Osteoblast (primary cell): Measurements from ENCODE around the gene GSK3B. TPM values are rescaled to one million over a fixed set of nuclear protein-coding genes. Genes with fewer than 3 reads are reported as not detected.

Experiments
- DNase-seq: peaks from one replicate; pipeline ENCODE4 v3.0.0; 2011; ENCODE audit warnings: low spot score, mixed read lengths; ENCODE audit not compliant: insufficient read length; ENCODE audit errors: missing footprints
- H2AFZ ChIP-seq: 2 replicates; pipeline ENCODE4 v1.6.0; 2011; ENCODE audit warnings: mild to moderate bottlenecking, low read length
- H3K27ac ChIP-seq: 2 replicates; pipeline ENCODE4 v1.5.1; 2011; ENCODE audit warnings: mild to moderate bottlenecking, low read depth, low read length, moderate library complexity
- H3K27me3 ChIP-seq: 2 replicates; pipeline ENCODE4 v1.6.0; 2012; ENCODE audit warnings: mild to moderate bottlenecking, control low read depth, inconsistent platforms, low read length, moderate library complexity; ENCODE audit not compliant: insufficient read depth
- H3K36me3 ChIP-seq: 2 replicates; pipeline ENCODE4 v1.5.1; 2011; ENCODE audit warnings: mild to moderate bottlenecking, low read length, control low read depth, moderate library complexity; ENCODE audit not compliant: insufficient read depth
- H3K4me1 ChIP-seq: 2 replicates; pipeline ENCODE4 v1.5.1; 2011; ENCODE audit warnings: mild to moderate bottlenecking, low read length, control low read depth, moderate library complexity; ENCODE audit not compliant: insufficient read depth
- H3K4me2 ChIP-seq: 2 replicates; pipeline ENCODE4 v1.6.0; 2011; ENCODE audit warnings: mild to moderate bottlenecking, low read length; ENCODE audit not compliant: insufficient read depth
- H3K4me3 ChIP-seq: fragments of 200-600 bp; sonication (generic); 3 replicates; pipeline ENCODE4 v1.5.1; 2012; ENCODE audit warnings: mild to moderate bottlenecking, low read length, inconsistent platforms; ENCODE audit not compliant: insufficient read depth
- H3K79me2 ChIP-seq: 2 replicates; pipeline ENCODE4 v1.6.0; 2012; ENCODE audit warnings: mild to moderate bottlenecking, low read length, control low read depth, inconsistent platforms; ENCODE audit not compliant: insufficient read depth
- H3K9me3 ChIP-seq: 2 replicates; pipeline ENCODE4 v1.5.1; 2011; ENCODE audit warnings: low read depth, low read length, control low read depth
- H4K20me1 ChIP-seq: 2 replicates; pipeline ENCODE4 v1.6.0; 2012; ENCODE audit warnings: mild to moderate bottlenecking, low read length, control low read depth; ENCODE audit not compliant: insufficient read depth
- total RNA-seq: library from RNA; depleted of rRNA; stranded (reverse); fragments of >200 nt; gene quantifications from 2 replicates; pipeline ENCODE4 v1.2.3, GENCODE V29; 2012
- TF ChIP-seq, protein P1 (sequence below): IDR thresholded peaks from 2 replicates; pipeline ENCODE4 v1.5.1; 2011; ENCODE audit warnings: mild to moderate bottlenecking, low read depth, low read length, moderate library complexity; ENCODE audit errors: extremely low read depth

GSK3B gene
- total RNA-seq, 1 donor: 87.9 TPM

DNA sequence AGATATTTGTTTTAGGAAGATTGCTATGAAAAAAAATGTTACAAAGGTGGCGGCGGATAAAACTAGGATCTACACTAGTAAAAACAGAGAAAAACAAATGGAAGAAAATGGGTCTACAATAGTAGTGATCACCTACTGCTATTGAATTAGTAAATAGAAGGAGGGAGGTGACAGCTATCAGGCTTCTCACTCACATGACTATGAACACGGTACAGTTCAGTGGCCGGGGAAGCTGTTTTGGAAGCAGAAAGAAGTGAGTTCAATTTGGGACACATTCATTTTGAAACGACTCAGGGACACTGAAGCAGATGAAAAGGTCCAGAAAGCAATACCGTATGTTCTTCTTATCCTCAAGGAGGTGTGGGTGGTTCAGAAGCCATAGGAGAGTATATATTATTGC lies 138.3 kb downstream of the GSK3B start:
- Histone ChIP-seq H3K4me1 (no peaks in the 10 kb centered on the region), H2AFZ (no peak overlapping the region), H3K9me3 (no peaks in the 10 kb centered on the region), H4K20me1 (peaks cover 60% of the 10 kb centered on the region), H3K36me3 (no peaks in the 10 kb centered on the region), H3K27ac (no peak overlapping the region), H3K27me3 (no peaks in the 10 kb centered on the region), H3K4me2 (no peak overlapping the region), H3K79me2 (peaks cover 90% of the 10 kb centered on the region), H3K4me3 (no peak overlapping the region)
- DNase-seq: no peak
- TF ChIP-seq, protein P1, sequence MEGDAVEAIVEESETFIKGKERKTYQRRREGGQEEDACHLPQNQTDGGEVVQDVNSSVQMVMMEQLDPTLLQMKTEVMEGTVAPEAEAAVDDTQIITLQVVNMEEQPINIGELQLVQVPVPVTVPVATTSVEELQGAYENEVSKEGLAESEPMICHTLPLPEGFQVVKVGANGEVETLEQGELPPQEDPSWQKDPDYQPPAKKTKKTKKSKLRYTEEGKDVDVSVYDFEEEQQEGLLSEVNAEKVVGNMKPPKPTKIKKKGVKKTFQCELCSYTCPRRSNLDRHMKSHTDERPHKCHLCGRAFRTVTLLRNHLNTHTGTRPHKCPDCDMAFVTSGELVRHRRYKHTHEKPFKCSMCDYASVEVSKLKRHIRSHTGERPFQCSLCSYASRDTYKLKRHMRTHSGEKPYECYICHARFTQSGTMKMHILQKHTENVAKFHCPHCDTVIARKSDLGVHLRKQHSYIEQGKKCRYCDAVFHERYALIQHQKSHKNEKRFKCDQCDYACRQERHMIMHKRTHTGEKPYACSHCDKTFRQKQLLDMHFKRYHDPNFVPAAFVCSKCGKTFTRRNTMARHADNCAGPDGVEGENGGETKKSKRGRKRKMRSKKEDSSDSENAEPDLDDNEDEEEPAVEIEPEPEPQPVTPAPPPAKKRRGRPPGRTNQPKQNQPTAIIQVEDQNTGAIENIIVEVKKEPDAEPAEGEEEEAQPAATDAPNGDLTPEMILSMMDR: no peak

DNA sequence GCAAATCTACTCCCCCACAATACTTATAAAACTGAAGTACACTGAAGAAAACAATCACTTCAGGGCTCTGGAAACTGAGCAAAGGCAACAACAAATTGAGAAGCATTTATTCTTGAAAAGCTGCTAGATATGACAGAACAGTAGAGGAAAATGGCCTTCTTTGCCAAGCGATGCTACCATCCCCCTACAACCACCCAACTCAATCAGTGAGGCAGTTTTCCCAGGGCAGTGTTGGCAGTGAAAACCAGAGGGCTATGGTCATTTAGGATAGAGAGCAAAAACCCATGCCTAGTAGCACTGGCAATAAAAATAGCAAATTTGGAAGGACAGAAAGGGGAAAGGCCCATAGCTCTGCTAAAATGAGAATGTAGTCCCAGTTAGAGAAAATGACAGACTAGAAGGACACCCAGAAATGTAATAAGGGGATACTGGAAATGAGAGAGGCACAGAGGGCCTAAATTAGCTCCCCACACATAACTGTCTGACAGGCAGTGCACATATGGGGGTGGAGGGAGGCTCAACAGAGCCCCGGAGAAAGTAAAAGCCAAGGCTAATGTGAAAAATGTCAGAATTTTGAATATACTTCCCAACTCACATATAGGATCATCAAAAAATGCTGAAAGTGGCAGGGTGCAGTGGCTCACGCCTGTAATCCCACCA lies 143.5 kb downstream of the GSK3B start:
- peaks cover 74% of the 10 kb centered on the region for H3K79me2 ChIP-seq
- peaks cover 42% of the 10 kb centered on the region for H4K20me1 ChIP-seq
- TF ChIP-seq, protein P1: no peak

GRCh38 chr3:119945291-119945690 lies 149.0 kb downstream of the GSK3B start:
- DNase-seq: no peak
- H3K36me3 ChIP-seq: no peaks in the 10 kb centered on the region
- no peaks in the 10 kb centered on the region for H3K4me1 ChIP-seq
- peaks cover 24% of the 10 kb centered on the region for H4K20me1 ChIP-seq
- TF ChIP-seq, protein P1: no peak
- no peak overlapping the region for H3K4me3 ChIP-seq
- H3K4me2 ChIP-seq: no peak overlapping the region
- no peaks in the 10 kb centered on the region for H3K9me3 ChIP-seq
- H3K27me3 ChIP-seq: no peaks in the 10 kb centered on the region
- H3K79me2 ChIP-seq: peaks cover 52% of the 10 kb centered on the region
- H2AFZ ChIP-seq: no peak overlapping the region
- H3K27ac ChIP-seq: no peak overlapping the region

More for the DNA sequence above, 143.5 kb downstream of the GSK3B start:
- Histone ChIP-seq H3K4me2 (no peak overlapping the region), H3K27ac (no peak overlapping the region), H3K36me3 (no peaks in the 10 kb centered on the region), H3K4me1 (no peaks in the 10 kb centered on the region), H2AFZ (no peak overlapping the region), H3K9me3 (no peaks in the 10 kb centered on the region), H3K4me3 (no peak overlapping the region), H3K27me3 (no peaks in the 10 kb centered on the region)
- peak; percentile 5 for DNase-seq

- H3K79me2 ChIP-seq: peaks cover 51% of the 10 kb centered on the region
- H3K4me3 ChIP-seq: no peak overlapping the region
- H3K27me3 ChIP-seq: no peaks in the 10 kb centered on the region
- H3K27ac ChIP-seq: no peak overlapping the region
- no peaks in the 10 kb centered on the region for H3K36me3 ChIP-seq
- no peak for DNase-seq
- H2AFZ ChIP-seq: no peak overlapping the region
- H3K4me1 ChIP-seq: no peaks in the 10 kb centered on the region
- H3K9me3 ChIP-seq: no peaks in the 10 kb centered on the region
- H3K4me2 ChIP-seq: no peak overlapping the region
- TF ChIP-seq, protein P1: no peak
- peaks cover 20% of the 10 kb centered on the region for H4K20me1 ChIP-seq
These were observed 150.2 kb downstream of the GSK3B start for GRCh38 chr3:119944091-119944490.
